Activated CD4-positive, alpha-beta memory T cell treated with anti-CD3 and anti-CD28 coated beads for 36 hours (primary cell): ENCODE measurements around the gene DKKL1. TPM values are rescaled to one million over a fixed set of nuclear protein-coding genes. Genes with fewer than 3 reads are reported as not detected.
"Not testable (repeated sequence)": the region's sequence is repeated elsewhere in the genome, so short reads cannot be mapped to it uniquely, and the experiment has no call there.

Experiments used
- CTCF ChIA-PET: fragments of 350-600 bp; sonication (Branson Sonifier 250); formaldehyde crosslinking; loops from one replicate; lab custom pipeline; 2021; ENCODE audit warnings: antibody characterized with exemption, inconsistent platforms; lab: Charles Lee
- POLR2A ChIA-PET: fragments of 350-600 bp; sonication (Branson Sonifier 250); formaldehyde crosslinking; loops from one replicate; lab custom pipeline; 2021; ENCODE audit warnings: antibody characterized with exemption; lab: Charles Lee
- DNase-seq: peaks from one replicate; pipeline ENCODE4 v3.0.0-alpha.2; 2020
- H3K27ac Mint-ChIP-seq: one replicate; pipeline ENCODE4 v1.8.0; 2021; ENCODE audit warnings: mixed read lengths
- H3K27me3 Mint-ChIP-seq: one replicate; pipeline ENCODE4 v1.8.0; 2021; ENCODE audit warnings: mixed read lengths
- H3K36me3 Mint-ChIP-seq: one replicate; pipeline ENCODE4 v1.8.0; 2021; ENCODE audit warnings: mixed read lengths
- H3K4me1 Mint-ChIP-seq: one replicate; pipeline ENCODE4 v1.8.0; 2021; ENCODE audit warnings: low read depth, mixed read lengths
- H3K4me3 Mint-ChIP-seq: one replicate; pipeline ENCODE4 v1.8.0; 2021; ENCODE audit warnings: mild to moderate bottlenecking, mixed read lengths
- H3K9me3 Mint-ChIP-seq: one replicate; pipeline ENCODE4 v1.8.0; 2021; ENCODE audit warnings: mixed read lengths
- intact Hi-C: fragments of 100-400 bp; cut with micrococcal nuclease; formaldehyde crosslinking; loops from one replicate; pipeline ENCODE4 v1.15.1; 2023
- total RNA-seq, 2 experiments: library from RNA; stranded (reverse); gene quantifications; one replicate each; pipeline ENCODE4 v1.2.3, GENCODE V29; 2021

The DKKL1 gene
- total RNA-seq, 2 experiments from 2014 or later = not detected

DNA sequence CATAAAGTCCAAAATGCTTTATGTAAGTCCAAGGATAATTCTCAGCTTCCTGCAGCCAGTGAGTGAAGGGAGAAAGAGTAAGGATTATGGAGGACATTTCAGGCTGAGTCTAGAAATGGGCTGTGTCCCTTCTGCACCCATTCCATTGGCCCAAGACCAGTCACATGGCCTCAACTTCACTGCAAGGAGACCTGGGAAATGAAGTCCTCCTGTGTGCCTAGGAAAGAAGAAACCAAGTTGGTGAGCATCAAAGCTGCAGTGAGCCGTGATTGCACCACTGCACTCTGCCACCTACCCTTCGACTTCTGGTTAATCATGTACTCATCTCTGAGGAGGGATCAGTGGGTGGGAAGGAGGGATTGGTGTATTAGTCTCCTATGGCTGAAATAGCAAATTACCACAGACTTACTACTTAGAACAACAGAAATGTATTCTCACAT is 32.0 kb upstream of the DKKL1 start:
- POLR2A ChIA-PET = interaction anchor here (0.6 to 1.8 kb wide), 2 partner anchors 16 to 122 kb away, joined by 4 to 6 read pairs; partner anchors contain the start of gene ALDH16A1
- Mint-ChIP-seq H3K4me3 (peak overlapping the region; percentile 43), H3K27me3 (no peaks in the 10 kb centered on the region), H3K4me1 (peaks cover 69% of the 10 kb centered on the region), H3K27ac (peak overlapping the region; percentile 99), H3K36me3 (peaks cover 4% of the 10 kb centered on the region), H3K9me3 (no peaks in the 10 kb centered on the region)
- peak; percentile 80 for DNase-seq
- intact Hi-C loops = loop anchor here (5.0 kb wide), 2 partner anchors 121 to 141 kb away; partner anchors contain the start of genes ALDH16A1, FLT3LG and PIH1D1
- CTCF ChIA-PET = interaction anchor here (0.9 to 7.5 kb wide), 3 partner anchors 13 to 66 kb away, joined by 3 to 40 read pairs (median 4); no protein-coding TSS in a partner anchor

GRCh38 chr19:49332691-49333417 is 30.8 kb upstream of the DKKL1 start:
- DNase-seq, H3K9me3 Mint-ChIP-seq, H3K27me3 Mint-ChIP-seq: not testable (repeated sequence)
- intact Hi-C loops = loop anchor here (5.0 kb wide), 2 partner anchors 119 to 139 kb away; partner anchors contain the start of genes ALDH16A1, FLT3LG and PIH1D1
- Mint-ChIP-seq H3K4me1 (peaks cover 72% of the 10 kb centered on the region), H3K36me3 (peaks cover 10% of the 10 kb centered on the region), H3K4me3 (peak overlapping the region; percentile 76), H3K27ac (peak overlapping the region; percentile 99)
- ChIA-PET POLR2A (interaction anchor here (0.8 to 1.8 kb wide), 2 partner anchors 30 to 120 kb away, joined by 3 to 6 read pairs; partner anchors contain the start of genes ALDH16A1 and TEAD2), CTCF (interaction anchor here (1.4 to 2.0 kb wide), 3 partner anchors 12 to 143 kb away, joined by 3 to 8 read pairs (median 4); no protein-coding TSS in a partner anchor)

- peak overlapping the region; percentile 99 for H3K27ac Mint-ChIP-seq
- ChIA-PET CTCF (interaction anchor here (1.5 to 2.0 kb wide), 2 partner anchors 32 to 143 kb away, joined by 3 to 8 read pairs; no protein-coding TSS in a partner anchor), POLR2A (interaction anchor here (0.8 kb wide), 1 partner anchor 29 kb away, joined by 3 read pairs; the partner anchor contains the start of gene TEAD2)
- peaks cover 13% of the 10 kb centered on the region for H3K36me3 Mint-ChIP-seq
- peaks cover 72% of the 10 kb centered on the region for H3K4me1 Mint-ChIP-seq
- H3K4me3 Mint-ChIP-seq = peak overlapping the region; percentile 76
- no peaks in the 10 kb centered on the region for H3K27me3 Mint-ChIP-seq
- DNase-seq = peak; percentile 19
- intact Hi-C loops = loop anchor here (5.0 kb wide), 2 partner anchors 119 to 139 kb away; partner anchors contain the start of genes ALDH16A1, FLT3LG and PIH1D1
- H3K9me3 Mint-ChIP-seq = no peaks in the 10 kb centered on the region
Measured at GRCh38 chr19:49333418-49333805, 30.3 kb upstream of the DKKL1 start.

DNA sequence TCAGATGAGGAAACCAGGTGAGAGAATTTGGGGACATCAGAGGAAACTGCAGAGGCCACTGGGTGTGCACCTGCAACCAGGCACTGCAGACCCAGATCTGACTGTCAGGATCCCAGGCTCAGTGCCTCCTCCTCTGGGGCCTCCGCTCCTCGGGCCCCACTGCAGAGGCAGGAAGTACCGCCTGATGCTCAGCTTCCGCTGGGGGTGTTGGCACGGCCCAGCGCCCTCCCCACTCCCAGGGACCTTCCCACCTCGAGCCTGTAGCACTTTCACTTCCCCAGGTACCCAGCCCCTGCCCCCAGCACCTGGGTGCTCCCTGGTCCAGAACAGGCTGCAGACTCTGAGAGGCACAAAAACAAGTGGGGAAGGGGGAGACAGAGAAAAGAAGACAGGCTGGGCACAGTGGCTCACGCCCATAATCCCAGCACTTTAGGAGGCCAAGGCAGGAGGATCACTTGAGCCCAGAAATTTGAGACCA is 29.8 kb upstream of the DKKL1 start:
- ChIA-PET POLR2A (interaction anchor here (0.8 kb wide), 1 partner anchor 29 kb away, joined by 3 read pairs; the partner anchor contains the start of gene TEAD2), CTCF (interaction anchor here (1.2 to 2.0 kb wide), 3 partner anchors 32 to 142 kb away, joined by 3 to 8 read pairs (median 5); no protein-coding TSS in a partner anchor)
- Mint-ChIP-seq H3K27ac (peak overlapping the region; percentile 99), H3K27me3 (no peaks in the 10 kb centered on the region), H3K9me3 (no peaks in the 10 kb centered on the region), H3K36me3 (peaks cover 18% of the 10 kb centered on the region), H3K4me3 (peak overlapping the region; percentile 76), H3K4me1 (peaks cover 71% of the 10 kb centered on the region)
- DNase-seq = peak; percentile 84
- intact Hi-C loops = loop anchor here (2.0 to 5.0 kb wide), 3 partner anchors 29 to 138 kb away; partner anchors contain the start of genes ALDH16A1, DKKL1, FLT3LG and PIH1D1

DNA sequence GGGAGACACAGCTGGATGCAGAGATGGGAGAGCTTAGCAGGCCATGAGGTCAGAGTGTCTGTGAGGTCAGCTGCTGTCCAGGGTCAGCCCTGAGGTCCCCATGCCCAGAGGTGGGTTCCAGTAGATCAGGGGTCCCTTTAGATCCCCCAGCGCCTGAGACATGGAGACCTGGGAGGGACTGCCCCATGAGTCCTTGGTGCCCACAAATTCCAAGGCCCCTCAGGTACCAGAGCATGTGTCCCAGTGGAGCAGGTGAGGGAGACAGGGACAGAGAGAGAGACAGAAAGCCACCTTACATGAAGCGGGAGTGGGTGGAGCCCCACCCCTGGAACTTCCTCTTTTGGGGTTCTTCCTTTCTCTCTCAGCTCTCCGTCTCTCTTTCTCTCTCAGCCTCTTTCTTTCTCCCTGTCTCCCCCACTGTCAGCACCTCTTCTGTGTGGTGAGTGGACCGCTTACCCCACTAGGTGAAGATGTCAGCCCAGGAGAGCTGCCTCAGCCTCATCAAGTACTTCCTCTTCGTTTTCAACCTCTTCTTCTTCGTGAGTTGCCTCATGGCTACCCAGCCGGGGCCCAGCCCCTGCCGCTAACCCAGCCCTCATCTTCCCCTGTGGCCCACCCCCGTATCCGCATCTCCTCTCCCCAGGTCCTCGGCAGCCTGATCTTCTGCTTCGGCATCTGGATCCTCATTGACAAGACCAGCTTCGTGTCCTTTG is 28.4 kb upstream of the DKKL1 start, which contains the start of gene CD37:
Gene CD37 (plus strand): TSS at position 336 of the 713 bp plus-strand sequence. CDS start 135 bp downstream, at position 471.
- H3K27me3 Mint-ChIP-seq = no peaks in the 10 kb centered on the region
- peaks cover 69% of the 10 kb centered on the region for H3K4me1 Mint-ChIP-seq
- H3K36me3 Mint-ChIP-seq = peaks cover 23% of the 10 kb centered on the region
- peak; percentile 69 for DNase-seq
- H3K9me3 Mint-ChIP-seq = no peaks in the 10 kb centered on the region
- ChIA-PET CTCF (interaction anchor here (1.0 to 1.2 kb wide), 2 partner anchors 69 to 110 kb away, joined by 3 to 5 read pairs; no protein-coding TSS in a partner anchor), POLR2A (no interaction called here)
- intact Hi-C loops = loop anchor here (2.0 kb wide), 1 partner anchor 28 kb away; the partner anchor contains the start of genes DKKL1 and TEAD2
- peak within 1 kb of the TSS; percentile 99 for H3K27ac Mint-ChIP-seq
- peak within 1 kb of the TSS; percentile 97 for H3K4me3 Mint-ChIP-seq

GRCh38 chr19:49335784-49336481 is 27.7 kb upstream of the DKKL1 start:
- peak; percentile 57 for DNase-seq
- Mint-ChIP-seq H3K4me1 (peaks cover 68% of the 10 kb centered on the region), H3K9me3 (no peaks in the 10 kb centered on the region), H3K27ac (peak overlapping the region; percentile 99), H3K27me3 (no peaks in the 10 kb centered on the region), H3K4me3 (peak overlapping the region; percentile 97), H3K36me3 (peaks cover 26% of the 10 kb centered on the region)
- CTCF ChIA-PET = interaction anchor here (1.0 kb wide), 1 partner anchor 70 kb away, joined by 3 read pairs; no protein-coding TSS in a partner anchor
- intact Hi-C loops = loop anchor here (2.0 kb wide), 1 partner anchor 27 kb away; the partner anchor contains the start of genes DKKL1 and TEAD2
- POLR2A ChIA-PET = no interaction called here

- Mint-ChIP-seq H3K4me1 (peaks cover 62% of the 10 kb centered on the region), H3K4me3 (peak overlapping the region; percentile 97), H3K27me3 (no peaks in the 10 kb centered on the region), H3K9me3 (no peaks in the 10 kb centered on the region), H3K27ac (peak overlapping the region; percentile 65), H3K36me3 (peaks cover 26% of the 10 kb centered on the region)
- no peak for DNase-seq
- intact Hi-C loops = no loop called here
- ChIA-PET POLR2A (interaction anchor here (0.6 kb wide), 1 partner anchor 323 kb away, joined by 4 read pairs; no protein-coding TSS in a partner anchor), CTCF (no interaction called here)
Measured at GRCh38 chr19:49336482-49337266, 27.0 kb upstream of the DKKL1 start.

DNA sequence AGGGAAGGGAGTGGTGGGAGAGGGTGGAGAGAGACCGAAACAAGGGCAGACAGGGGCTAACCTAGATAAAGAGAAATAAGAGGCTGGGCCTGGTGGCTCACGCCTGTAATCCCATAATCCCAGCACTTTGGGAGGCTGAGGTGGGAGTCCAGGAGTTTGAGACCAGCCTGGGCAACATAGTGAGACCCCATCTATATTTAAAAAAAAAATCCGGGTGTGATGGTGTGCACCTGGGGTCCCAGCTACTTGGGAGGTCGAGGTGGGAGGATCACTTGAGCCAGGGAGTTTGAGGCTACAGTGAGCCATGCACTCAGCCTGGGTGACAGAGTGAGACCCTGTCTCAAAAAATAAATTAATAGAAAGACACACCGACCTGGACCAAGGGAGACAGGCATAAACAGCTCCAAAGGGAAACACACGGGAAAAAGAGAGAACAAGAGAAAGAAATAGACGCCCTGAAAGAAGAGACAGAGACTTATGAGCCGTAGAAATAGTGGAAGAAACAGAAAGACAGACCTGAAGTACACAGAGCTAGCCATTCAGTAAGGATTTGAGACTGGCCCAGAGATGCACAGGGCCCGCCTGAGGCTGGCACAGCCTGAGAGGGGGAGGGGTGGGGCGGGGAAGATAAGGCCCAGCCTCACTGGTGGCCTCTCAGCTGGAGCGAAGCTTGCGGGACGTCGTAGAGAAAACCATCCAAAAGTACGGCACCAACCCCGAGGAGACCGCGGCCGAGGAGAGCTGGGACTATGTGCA is 26.2 kb upstream of the DKKL1 start:
- peaks cover 55% of the 10 kb centered on the region for H3K4me1 Mint-ChIP-seq
- peak overlapping the region; percentile 34 for H3K27ac Mint-ChIP-seq
- H3K4me3 Mint-ChIP-seq = peak overlapping the region; percentile 7
- H3K9me3 Mint-ChIP-seq = no peaks in the 10 kb centered on the region
- intact Hi-C loops = no loop called here
- DNase-seq = no peak
- H3K36me3 Mint-ChIP-seq = peaks cover 26% of the 10 kb centered on the region
- ChIA-PET POLR2A (no interaction called here), CTCF (interaction anchor here (0.7 kb wide), 1 partner anchor 112 kb away, joined by 4 read pairs; no protein-coding TSS in a partner anchor)
- no peaks in the 10 kb centered on the region for H3K27me3 Mint-ChIP-seq

- ChIA-PET CTCF (interaction anchor here (0.7 kb wide), 1 partner anchor 113 kb away, joined by 4 read pairs; no protein-coding TSS in a partner anchor), POLR2A (no interaction called here)
- Mint-ChIP-seq H3K4me3 (no peak overlapping the region), H3K27ac (peak overlapping the region; percentile 9), H3K9me3 (no peaks in the 10 kb centered on the region), H3K36me3 (peaks cover 26% of the 10 kb centered on the region), H3K27me3 (no peaks in the 10 kb centered on the region), H3K4me1 (peaks cover 55% of the 10 kb centered on the region)
- intact Hi-C loops = no loop called here
- peak; percentile 8 for DNase-seq
Measured at GRCh38 chr19:49338023-49338677, 25.5 kb upstream of the DKKL1 start.
